ENCODE results near the gene GRID1.

DNA sequence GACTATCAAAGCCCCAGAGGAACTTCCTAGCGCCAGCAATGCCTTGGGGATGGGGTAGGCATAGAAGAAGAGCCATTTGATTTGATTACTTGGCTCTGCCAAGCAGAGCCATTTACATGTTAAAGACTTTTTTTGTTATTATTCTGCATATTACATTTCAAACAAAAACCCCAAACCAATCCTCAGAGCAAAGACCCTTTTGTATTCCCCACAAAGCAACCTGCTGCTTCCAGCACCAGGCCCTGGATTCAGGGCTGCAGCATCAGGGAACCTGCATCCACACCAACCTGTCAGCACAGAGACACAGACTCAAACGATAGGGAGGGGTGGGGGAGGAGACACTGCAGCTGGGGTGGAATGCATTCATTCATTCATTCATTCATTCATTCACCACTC is 73.2 kb downstream of the GRID1 start:
- TF ChIP-seq, protein P1, sequence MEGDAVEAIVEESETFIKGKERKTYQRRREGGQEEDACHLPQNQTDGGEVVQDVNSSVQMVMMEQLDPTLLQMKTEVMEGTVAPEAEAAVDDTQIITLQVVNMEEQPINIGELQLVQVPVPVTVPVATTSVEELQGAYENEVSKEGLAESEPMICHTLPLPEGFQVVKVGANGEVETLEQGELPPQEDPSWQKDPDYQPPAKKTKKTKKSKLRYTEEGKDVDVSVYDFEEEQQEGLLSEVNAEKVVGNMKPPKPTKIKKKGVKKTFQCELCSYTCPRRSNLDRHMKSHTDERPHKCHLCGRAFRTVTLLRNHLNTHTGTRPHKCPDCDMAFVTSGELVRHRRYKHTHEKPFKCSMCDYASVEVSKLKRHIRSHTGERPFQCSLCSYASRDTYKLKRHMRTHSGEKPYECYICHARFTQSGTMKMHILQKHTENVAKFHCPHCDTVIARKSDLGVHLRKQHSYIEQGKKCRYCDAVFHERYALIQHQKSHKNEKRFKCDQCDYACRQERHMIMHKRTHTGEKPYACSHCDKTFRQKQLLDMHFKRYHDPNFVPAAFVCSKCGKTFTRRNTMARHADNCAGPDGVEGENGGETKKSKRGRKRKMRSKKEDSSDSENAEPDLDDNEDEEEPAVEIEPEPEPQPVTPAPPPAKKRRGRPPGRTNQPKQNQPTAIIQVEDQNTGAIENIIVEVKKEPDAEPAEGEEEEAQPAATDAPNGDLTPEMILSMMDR (IDR thresholded peaks at IDR 0.05): no peak
- TF ChIP-seq ZFX (IDR thresholded peaks at IDR 0.05; ENCODE audit: borderline replicate concordance): no peak

Measured in 22Rv1 (cell line).